GM21717 (cell line): ENCODE measurements around the gene APOA1.
"Not testable (repeated sequence)": the region's sequence is repeated elsewhere in the genome, so short reads cannot be mapped to it uniquely, and the experiment has no call there.

ENCODE experiments used
- ATAC-seq: cut with Tn5 transposase; IDR thresholded peaks from one replicate; pipeline ENCODE4 v1.9.1; 2021; ENCODE audit warnings: mild to moderate bottlenecking, moderate library complexity; ENCODE audit not compliant: unreplicated experiment

APOA1 gene

DNA sequence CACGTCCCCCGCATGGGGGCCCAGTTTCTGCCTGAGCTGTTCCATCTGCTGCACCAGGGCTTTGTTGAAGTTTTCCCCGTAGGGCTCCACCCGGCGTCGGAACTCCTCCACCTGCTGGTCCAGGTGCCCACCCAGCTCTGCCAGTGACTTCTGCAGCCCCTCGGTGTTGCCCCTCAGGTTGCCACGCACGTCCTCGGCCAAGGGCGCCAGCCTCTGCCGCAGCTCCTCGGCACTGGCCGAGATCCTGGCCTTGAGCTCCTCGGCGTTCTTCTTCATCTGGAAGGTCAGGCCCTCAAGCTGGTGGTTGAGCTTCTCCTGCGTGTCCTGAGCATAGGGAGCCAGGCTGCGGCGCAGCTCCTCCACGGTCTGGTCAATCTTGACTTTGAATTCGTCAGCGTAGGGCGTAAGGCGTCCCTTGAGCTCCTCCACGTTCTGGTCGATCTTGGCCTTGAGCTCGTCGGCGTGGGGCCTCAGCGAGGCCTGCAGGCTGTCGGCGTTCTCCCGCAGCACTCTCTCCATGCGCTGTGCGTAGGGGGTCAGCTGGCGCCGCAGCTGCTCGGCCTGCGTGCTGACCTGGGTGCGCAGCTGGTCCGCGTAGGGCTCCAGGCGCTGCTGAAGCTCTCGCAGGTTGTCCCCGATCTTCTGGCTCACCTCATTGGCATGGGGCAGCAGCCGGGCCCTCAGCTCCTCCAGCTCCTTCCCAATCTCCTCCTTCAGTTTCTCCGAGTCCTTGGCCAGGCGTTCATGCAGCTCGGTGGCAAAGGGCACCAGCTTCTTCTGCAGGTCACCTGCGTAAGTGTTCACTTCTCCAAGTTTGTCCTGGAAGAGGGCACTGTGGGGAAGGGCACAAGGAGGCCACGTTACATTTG, 16.1 kb downstream of the APOA1 start:
- no peak for ATAC-seq

DNA sequence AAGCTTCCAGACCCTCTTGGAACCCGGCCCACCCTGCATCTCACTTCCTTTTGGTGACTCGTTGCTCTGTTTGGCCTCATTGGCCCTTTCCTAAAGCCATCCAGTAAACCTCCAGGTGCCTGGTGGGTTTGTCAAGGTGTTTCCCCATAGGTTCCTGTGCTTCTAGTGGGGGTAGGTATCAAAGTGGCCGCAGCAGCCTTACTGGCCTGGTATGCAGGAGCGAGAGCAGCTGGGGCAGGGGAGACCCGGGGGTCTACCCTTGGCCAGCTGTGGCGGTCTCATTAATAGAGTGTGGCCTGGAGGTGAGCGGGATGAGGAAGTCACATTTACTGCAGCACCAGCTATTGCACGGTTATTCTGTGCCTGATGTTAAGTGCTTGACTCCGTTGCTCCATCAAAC, 18.4 kb downstream of the APOA1 start:
- no peak for ATAC-seq

DNA sequence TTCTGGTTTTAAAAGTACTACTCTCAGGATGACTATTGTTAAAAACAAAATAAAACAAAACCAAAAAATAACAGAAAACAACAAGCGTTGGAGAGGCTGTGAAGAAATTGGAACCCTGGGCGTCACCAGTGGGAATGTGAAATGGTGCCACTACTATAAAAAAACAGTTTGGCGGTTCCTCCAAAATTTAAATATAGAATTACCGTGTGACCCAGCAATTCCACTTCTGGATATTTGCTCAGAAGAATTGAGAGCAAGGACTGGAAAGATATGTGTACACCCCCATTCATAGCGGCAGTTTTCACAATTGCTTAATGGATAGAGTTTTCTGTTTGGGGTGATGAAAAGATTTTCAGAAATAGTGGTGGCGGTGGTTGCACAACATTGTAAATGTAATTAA, 22.9 kb downstream of the APOA1 start:
- no peak for ATAC-seq

DNA sequence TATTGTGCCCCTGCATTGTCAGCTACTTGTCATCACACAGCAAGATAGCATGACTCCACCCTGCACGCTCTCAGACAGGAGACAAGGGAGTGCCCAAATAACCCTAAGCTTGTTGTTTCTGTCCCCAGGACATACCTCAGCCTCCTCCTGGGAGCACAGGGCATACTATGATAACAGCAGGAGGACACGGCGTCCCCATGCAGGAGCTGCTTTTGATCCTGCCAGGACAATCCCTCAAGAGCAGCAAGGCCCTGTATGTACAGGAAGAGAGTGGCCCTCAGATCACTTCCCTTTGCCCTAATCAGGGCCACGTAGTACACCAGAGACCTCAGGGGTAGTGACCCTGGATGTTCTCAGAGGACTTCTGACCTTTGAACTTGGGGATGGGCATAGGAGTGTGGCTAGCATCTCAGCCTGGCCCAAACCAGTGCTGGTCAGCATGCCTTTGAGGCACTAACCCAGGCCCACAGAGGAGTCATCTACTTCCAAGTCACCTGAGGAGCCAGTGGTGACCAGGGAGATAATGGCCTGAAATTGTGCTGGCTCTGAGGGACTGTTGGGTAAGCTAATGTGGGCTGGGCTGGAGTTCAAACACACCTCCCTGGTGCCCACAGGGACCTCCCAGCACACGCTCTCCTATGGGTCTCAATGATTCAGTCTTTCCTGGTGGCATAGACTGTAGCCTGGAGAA, 23.5 kb downstream of the APOA1 start:
- no peak for ATAC-seq

DNA sequence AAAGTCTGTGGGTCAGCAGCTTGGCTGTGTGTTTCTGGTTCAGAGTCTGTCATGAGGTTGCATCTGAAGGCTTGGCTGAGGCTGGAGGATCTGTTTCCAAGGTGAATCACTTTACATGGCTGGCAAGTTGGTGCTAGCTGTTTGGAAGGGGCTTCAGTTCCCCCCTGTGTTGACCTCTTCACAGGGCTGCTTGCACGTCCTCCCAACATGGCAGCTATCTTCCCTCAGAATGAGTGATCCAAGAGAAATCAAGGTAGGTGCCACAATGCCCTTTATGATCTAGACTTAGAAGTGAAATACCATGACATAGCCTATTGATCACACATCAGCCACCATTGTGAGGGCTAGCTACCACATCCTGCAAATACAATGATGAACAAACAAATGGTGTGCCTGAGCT, 24.3 kb downstream of the APOA1 start:
- ATAC-seq, result no peak

DNA sequence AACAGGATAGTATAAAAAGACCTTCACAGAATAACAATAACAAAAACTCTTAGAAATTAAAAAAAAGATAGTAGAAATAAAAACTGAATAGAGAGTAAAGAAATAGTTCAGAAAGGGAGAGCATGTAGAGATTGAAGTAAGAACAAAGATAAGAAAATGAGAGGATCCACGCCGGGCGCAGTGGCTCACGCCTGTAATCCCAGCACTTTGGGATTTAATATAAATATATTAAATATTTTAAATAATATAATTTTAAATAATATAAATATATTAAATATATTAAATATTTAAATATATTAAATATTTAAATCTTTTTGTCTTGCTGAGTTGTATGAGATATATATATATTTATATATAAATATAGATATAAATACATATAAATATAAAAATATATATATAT, 25.3 kb downstream of the APOA1 start:
- ATAC-seq, result no peak

DNA sequence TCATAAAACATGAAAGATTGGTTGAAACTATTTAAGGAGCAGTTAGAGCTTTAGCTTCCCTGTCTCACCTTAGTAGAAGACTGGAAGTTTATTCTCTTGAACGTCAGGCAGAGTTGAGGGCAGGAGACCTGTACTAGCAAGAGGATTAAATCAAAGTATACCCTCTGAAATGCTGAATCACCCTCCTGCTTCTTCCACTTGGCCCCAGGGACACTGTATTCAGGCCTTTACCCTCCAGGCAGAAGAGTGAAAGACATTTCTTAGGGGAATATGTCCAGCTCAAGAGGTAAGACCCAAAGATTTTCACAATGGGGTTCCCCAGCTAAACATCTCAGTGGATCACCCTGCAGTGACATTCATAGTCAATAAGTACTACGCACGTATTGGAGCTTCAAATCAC, 26.2 kb downstream of the APOA1 start:
- ATAC-seq, result no peak

DNA sequence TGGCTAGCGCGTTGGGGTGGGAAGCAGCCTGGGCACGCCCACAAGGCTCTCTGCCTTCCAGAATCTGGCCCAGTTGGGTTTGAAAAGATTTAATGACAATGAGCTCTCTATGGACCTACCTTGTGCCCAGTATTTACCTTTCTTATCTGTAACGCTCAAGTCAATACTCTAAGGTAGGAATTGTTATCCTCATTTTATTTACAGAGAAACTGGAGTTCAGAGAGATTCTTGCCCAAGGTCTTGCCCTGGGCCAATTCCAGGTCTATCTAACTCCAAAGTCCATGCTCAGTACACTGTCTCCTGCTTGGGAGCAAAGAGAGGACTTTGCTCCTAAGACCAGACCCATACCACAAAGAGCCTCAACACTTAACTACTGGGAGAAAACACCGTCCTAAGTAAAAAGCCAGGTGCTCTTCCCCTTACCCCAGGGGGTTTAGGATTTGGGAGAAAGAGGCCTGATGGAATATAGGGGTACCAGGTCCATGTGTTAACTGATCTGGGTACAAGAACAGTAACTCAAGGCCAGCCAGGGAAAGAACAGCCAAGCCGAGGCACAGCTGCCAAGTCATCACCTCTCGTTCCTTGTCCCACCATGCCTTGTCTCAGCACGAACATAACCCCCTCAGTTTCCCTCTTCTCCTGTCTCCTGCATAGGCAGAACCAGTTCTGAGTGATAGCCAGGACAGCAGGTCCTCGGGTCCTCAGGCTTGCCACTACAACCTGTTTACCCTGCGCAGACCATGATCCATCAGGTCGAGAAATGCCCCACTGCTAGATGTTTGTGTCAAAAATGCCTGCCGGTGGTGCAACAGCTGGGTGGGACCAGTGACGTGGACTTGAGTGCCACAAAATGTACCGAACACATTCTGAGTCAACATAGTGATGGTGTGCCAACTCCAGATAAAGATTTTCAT, 28.9 kb downstream of the APOA1 start:
- no peak for ATAC-seq

DNA sequence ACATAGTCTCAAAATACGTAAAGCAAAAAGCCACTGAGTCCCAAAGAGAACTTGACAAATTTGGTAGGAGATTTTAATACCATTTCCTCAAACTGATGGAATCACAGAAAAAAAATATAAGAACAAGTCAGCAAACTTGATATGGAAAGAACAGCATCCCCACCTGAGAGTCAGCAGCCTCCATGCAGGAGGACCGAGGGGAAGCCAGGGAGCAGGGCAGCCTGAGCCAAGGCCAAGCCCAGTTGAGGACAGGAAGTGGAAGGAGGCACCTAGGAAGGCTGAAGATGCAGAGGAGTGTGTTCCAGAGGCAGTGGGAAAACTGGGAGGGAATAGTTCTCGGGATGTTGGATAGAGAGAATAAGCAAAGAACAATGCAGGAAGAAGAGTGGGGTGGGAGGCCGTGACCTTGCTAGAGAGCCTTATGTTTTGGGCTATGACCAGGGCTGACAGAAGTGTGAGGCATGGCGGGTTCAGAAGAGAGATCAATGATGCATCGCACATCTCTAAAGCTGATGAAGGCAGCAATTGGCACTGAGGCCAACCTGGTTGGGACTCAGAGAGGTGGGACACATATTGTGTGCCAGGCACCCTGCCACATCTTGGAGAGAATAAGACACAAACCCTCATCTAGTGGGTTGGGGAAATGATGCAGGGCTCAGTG, 29.7 kb downstream of the APOA1 start:
- ATAC-seq, result no peak

DNA sequence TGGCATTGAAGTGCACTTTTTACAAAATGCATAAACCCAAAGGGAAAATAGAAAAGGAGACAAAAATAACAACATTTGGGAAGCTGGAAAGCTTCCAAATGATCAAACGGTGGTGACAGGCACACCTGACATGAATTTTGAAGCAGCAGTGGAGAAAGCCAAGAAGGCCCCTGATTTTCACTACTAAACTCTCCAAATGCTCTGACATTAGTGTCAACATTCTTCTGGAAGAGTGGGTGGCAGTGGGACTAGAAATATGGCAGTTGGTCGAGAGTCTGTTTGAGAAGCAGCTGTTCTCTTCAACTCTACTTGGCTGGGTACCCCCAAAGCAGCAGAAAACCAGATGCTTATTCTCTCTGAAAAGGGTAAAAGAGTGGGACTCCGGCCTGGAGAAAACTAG, 33.4 kb downstream of the APOA1 start:
- no peak for ATAC-seq

DNA sequence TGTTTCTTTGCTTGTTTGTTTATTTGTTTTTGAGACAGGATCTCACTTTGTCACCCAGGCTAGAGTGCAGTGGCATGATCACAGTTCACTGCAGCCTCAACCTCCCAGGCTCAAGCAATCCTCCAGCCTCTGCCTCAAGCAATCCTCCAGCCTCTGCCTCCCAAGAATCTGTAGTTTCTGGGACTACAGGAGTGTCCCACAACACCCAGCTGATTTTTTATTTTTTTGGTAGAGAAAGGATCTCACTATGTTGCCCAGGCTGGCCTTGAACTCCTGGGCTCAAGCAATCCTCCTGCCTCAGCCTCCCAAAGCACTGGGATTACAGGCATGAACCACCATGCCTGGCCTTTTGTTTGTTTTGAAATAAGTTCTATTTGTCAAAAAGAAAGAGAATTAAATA, 35.8 kb downstream of the APOA1 start:
- not testable (repeated sequence) for ATAC-seq

DNA sequence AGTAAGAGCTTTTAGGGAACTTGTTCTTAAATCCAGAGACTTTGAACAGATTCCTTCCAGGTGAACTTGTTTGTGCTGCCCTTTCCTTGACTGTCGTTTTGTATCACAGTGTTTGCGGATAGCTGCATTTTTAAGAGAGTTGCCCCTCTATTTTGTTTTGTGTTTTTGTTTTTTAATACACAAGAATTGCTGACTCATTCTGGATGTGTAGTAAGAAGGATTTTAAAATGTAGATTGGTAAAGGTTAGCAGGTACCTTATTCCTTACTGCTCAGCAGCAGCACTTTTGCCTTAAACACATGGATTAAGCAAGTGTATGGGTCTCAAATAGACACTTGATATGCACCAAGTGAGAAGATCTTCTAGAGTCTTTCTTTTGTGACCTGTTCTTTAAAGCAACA, 36.8 kb downstream of the APOA1 start:
- ATAC-seq, result no peak

DNA sequence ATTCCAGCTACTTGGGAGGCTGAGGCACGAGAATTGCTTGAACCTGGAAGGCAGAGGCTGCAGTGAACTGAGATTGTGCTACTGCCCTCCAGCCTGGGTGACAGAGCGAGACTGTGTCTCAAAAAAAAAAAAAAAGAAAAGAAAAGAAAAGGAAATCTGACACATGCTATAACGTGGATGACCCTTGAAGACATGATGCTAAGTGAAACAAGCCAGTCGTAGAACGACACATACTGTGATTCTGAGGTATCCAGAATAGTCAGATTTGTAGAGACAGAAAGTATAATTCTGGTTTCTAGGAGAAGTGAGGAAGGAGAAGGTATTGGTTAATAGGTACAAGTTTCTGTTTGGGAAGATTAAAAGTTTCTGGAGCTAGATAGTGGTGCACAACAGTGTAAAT, 39.1 kb downstream of the APOA1 start:
- no peak for ATAC-seq

DNA sequence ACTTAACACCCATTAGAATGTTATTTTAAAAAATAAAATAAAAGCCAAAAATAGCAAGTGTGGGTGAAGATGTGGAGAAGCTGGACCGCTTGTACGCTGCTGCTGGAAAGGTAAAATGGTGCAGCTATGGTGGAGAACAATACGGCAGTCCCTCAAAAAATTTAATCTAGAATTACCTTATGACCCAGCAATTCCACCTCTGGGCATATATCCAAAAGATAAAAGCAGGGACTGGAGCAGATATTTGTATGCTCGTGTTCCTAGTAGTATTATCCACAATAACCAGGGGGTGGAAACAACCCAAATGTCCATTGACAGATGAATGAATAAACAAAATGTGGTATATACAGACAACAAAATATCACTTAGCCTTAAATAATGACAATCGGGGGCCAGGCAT, 39.6 kb downstream of the APOA1 start:
- no peak for ATAC-seq

DNA sequence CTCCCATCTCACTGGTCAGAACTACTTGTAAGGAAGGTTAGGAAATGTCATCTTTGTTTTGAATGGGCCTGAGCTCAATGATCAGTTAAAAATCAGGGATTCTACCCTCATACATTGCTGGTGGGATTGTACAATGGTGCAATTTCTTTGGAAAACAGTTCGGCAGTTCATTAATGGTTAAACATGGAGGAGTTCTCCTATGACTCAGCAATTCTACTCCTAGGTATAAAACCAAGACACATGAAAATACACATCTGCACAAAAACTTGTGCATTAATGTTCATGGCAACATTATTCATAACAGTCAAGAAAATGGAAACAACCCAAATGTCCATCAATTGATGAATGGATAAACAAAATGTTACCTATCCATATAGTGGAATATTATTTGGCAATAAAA, 40.9 kb downstream of the APOA1 start:
- ATAC-seq, result no peak

DNA sequence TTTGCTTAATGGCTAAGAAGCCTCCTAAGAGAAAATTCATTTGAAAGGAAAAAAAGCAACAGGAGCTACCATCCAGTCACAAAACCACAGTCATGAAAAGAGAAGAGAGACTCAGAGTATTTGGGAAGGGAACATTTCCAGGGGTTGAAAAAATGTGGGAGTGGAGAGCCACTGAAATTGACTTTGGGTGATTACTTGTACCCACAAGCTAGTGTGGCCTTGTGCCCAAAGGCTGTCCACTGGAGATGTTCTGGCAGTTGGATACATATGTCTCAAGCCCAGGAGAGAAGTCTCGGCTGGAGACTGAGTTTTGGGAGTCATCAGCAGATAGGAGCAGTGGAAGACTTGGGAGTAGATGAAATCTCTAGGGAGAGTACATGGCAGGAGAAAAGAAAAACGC, 42.6 kb downstream of the APOA1 start:
- no peak for ATAC-seq

DNA sequence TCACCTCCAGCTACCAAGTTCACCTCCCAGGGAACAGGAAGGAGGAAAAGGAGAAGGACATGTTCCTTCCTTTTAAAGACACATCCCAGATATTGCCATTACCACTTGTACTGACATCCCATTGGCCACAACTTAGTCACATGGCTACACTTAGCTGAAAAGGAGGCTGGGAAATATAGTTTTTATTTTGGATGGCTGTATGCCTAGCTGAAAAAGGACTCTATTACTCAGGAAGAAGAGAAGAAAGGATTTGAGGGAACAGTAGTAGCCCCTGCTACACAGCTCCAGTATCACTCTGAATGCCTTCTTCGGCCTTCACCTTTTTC, 43.7 kb downstream of the APOA1 start:
- ATAC-seq, result no peak

DNA sequence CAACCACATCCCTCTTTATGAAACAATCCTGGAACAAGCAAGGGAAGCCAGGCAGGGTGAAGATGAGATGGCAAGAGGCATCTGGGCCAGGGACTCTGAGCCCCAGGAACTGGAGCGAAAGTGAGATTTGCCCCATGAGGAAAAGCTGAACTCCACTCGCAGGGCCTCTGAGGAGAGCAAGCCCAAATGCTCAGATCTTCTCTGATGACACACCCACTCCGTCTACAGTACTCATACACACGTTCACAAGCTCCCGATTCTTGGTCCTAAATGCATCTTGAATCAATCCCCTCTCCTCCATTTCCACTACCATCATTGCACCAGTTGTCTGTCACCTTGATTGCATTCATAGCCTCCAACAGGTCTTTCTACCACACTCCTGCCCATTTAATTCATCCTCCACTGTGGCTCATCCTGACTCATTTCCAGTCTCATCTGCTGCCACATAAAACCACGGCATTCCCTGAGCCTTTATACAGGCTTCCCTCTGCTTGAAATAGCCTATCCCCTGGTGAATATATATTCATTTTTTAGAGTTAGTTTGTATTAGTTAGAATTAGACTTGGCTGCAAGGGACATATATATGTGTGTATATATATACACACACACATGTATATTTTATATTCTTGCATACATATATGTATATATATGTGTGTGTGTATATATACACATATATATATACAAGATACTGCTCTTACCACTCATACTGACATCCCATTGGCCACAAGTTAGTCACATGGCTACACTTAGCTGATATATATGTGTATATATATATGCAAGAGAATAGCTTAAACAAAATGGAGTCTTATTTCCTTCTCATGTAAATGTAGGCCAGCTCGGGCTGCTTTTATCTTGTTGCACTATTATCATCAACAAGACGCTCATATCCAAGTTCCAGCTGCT, 44.3 kb downstream of the APOA1 start:
- no peak for ATAC-seq

DNA sequence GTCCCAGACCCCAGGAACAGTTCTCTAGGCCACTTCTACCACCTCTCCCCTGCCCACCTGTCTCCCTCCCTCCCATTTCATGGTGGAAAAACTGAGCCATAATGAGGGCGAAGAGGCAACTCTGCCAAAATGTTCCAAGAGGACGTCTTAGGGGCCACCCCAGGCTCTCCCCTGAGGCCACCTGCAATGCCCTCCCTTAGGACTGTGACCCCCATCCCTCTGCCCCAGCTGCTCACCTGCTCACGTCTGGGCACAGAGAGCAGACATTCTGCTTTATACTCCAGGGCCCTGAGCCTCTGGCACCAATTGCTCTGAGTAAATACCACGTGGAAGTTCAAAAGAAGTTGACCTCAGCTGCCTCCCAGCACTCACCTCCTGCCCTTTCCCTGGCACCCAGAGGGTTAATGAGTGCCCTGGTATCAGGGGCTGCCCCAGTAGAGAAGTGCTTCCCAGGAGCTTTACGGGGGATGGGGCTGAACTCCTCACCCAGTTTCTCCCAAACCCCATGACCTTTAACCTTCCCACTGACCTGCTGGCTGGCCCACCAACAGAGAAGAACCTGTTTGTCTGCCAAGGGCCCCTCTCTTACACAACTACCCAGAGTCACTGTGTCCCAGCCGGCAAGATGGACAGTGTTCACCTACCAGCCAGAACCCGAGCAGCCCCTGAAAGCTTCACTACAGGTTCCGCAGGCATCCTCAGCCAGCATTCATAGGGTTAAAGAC, 45.1 kb downstream of the APOA1 start:
- ATAC-seq, result no peak

DNA sequence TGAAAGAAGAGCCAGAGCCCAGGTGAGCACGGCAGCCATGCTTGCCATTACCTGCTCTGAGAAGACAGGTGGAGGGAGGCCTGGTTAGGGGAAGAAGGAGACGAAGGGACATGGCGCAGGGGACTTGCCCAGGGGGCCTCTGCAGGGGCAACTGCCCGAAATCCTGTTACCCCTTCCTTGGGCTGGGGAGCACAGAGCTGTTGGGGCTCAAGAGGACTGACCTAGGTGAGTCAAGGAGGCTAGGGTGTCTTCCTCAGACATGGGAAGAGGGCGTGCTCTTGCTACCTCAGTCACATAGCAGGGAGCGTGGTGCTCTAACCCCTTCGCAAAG, 45.6 kb downstream of the APOA1 start, which contains the start of gene APOA5:
TSS of gene APOA5 (minus strand) at position 67 of the 331 bp plus-strand sequence. CDS start at position 48, 19 bp downstream.
- no peak for ATAC-seq
